ENCODE data around the gene DEAF1.

GRCh38 chr11:707817-708420, 12.9 kb upstream of the DEAF1 start:
- TF ChIP-seq CTCF (conservative IDR thresholded peaks at IDR 0.05 in 1 of 2, IDR thresholded peaks at IDR 0.05 in 1 of 2; ENCODE audit: low read depth in 1 of 2, low read length in 2 of 2) (no peak), EZH2 (IDR thresholded peaks at IDR 0.05; ENCODE audit: low read length, missing control alignments) (no peak)

All from fibroblast of lung (primary cell).